Loucy (cell line): ENCODE measurements around the gene NDUFS4.

ENCODE experiments used
- H2AFZ ChIP-seq: fragments of 200-600 bp; sonication (generic); 2 replicates; pipeline ENCODE4 v1.6.0; 2016; ENCODE audit warnings: antibody characterized with exemption, mild to moderate bottlenecking, low read length, moderate library complexity
- H3F3A ChIP-seq: fragments of 200-600 bp; 2 replicates; pipeline ENCODE4 v1.6.0; 2016; ENCODE audit warnings: antibody characterized with exemption, low read depth, mild to moderate bottlenecking
- H3K27me3 ChIP-seq: fragments of 200-600 bp; sonication (generic); 2 replicates; pipeline ENCODE4 v1.6.1; 2014; ENCODE audit warnings: low read length, mild to moderate bottlenecking; ENCODE audit not compliant: insufficient read depth, poor library complexity, severe bottlenecking
- H3K36me3 ChIP-seq: fragments of 200-600 bp; sonication (generic); 2 replicates; pipeline ENCODE4 v1.6.1; 2016; ENCODE audit warnings: low read length; ENCODE audit not compliant: insufficient read depth
- H3K4me1 ChIP-seq: fragments of 200-600 bp; sonication (generic); 2 replicates; pipeline ENCODE4 v1.5.1; 2014; ENCODE audit warnings: low read length, mild to moderate bottlenecking; ENCODE audit not compliant: insufficient read depth, poor library complexity, severe bottlenecking
- H3K4me2 ChIP-seq: fragments of 200-600 bp; sonication (generic); 2 replicates; pipeline ENCODE4 v1.6.0; 2014; ENCODE audit warnings: antibody characterized with exemption, low read length, low read depth, mild to moderate bottlenecking; ENCODE audit not compliant: poor library complexity, severe bottlenecking
- H3K4me3 ChIP-seq: fragments of 200-600 bp; sonication (generic); 2 replicates; pipeline ENCODE4 v1.5.1; 2014; ENCODE audit warnings: low read length, mild to moderate bottlenecking, mixed read lengths; ENCODE audit not compliant: poor library complexity, severe bottlenecking
- H3K79me2 ChIP-seq: fragments of 200-600 bp; sonication (generic); 2 replicates; pipeline ENCODE4 v1.6.1; 2014; ENCODE audit warnings: low read length; ENCODE audit not compliant: insufficient read depth
- H3K9ac ChIP-seq: fragments of 200-600 bp; sonication (generic); 2 replicates; pipeline ENCODE4 v1.6.0; 2014; ENCODE audit warnings: mild to moderate bottlenecking, low read depth, low read length, moderate library complexity; ENCODE audit not compliant: poor library complexity, severe bottlenecking
- H3K9me2 ChIP-seq: fragments of 200-600 bp; sonication (generic); replicated peaks from 2 replicates; pipeline ENCODE4 v1.6.1; 2016; ENCODE audit warnings: low read depth, low read length, mixed read lengths
- H3K9me3 ChIP-seq: fragments of 200-600 bp; sonication (generic); 2 replicates; pipeline ENCODE4 v1.6.1; 2014; ENCODE audit warnings: mild to moderate bottlenecking, antibody characterized with exemption, low read length, low read depth; ENCODE audit not compliant: insufficient read depth
- H4K20me1 ChIP-seq: fragments of 200-600 bp; sonication (generic); 2 replicates; pipeline ENCODE4 v1.6.0; 2014; ENCODE audit warnings: antibody characterized with exemption, low read length, mild to moderate bottlenecking; ENCODE audit not compliant: insufficient read depth, poor library complexity, severe bottlenecking
- EZH2phosphoT487 ChIP-seq: fragments of 200-600 bp; IDR thresholded peaks from 2 replicates; pipeline ENCODE4 v1.6.1; 2018; ENCODE audit warnings: antibody characterized with exemption, mild to moderate bottlenecking, moderate library complexity, borderline replicate concordance
- TF ChIP-seq, protein P1 (sequence below): fragments of 200-600 bp; sonication (generic); conservative IDR thresholded peaks from 2 replicates; pipeline ENCODE4 v1.5.1; 2014; ENCODE audit warnings: mild to moderate bottlenecking, antibody characterized with exemption, low read length

NDUFS4 gene

DNA sequence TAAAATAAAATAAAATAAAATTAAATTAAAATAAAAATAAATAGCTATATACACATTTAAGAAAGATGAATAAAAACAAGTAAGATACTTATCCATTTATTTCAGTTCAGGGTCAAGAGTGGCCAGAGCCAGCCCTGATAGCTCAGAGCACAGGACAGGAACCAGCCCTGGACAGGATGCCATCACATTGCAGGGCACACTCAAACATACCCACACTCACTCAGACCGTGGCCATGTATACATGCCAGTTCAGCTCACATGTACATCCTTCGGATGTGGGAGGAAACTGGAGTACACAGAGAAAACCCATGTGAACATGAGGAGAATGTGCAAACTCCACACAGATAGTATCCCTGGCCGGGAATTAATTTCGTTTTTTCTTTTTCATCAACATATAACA, 21.8 kb downstream of the NDUFS4 start:
- no peak for TF ChIP-seq EZH2phosphoT487
- TF ChIP-seq, protein P1, sequence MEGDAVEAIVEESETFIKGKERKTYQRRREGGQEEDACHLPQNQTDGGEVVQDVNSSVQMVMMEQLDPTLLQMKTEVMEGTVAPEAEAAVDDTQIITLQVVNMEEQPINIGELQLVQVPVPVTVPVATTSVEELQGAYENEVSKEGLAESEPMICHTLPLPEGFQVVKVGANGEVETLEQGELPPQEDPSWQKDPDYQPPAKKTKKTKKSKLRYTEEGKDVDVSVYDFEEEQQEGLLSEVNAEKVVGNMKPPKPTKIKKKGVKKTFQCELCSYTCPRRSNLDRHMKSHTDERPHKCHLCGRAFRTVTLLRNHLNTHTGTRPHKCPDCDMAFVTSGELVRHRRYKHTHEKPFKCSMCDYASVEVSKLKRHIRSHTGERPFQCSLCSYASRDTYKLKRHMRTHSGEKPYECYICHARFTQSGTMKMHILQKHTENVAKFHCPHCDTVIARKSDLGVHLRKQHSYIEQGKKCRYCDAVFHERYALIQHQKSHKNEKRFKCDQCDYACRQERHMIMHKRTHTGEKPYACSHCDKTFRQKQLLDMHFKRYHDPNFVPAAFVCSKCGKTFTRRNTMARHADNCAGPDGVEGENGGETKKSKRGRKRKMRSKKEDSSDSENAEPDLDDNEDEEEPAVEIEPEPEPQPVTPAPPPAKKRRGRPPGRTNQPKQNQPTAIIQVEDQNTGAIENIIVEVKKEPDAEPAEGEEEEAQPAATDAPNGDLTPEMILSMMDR, result no peak

DNA sequence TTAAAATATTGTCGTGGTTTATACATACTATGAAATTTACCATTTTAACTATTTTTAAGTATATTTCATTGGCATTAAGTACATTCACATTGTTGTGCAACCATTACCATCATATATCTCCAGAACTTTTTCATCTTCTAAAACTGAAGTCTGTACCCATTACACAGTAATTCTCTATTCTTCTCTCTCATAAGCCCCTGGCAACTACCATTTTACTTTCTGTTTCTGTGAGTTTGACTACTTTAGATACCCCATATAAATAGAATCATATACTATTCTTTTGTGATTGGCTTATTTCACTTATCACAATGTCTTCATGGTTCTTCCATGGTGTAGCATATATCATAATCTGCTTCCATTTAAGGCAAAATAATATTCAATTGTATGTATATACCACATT, 30.3 kb downstream of the NDUFS4 start:
- H3K9me2 ChIP-seq, result no peaks in the 10 kb centered on the region
- H3K79me2 ChIP-seq, result peaks cover 99% of the 10 kb centered on the region
- H3K4me2 ChIP-seq, result no peak overlapping the region

More for the DNA sequence above, 21.8 kb downstream of the NDUFS4 start:
- Histone ChIP-seq H3K9me2 (no peaks in the 10 kb centered on the region), H3K79me2 (peaks cover 95% of the 10 kb centered on the region), H3K4me2 (no peak overlapping the region), H3K4me3 (no peak overlapping the region), H3K36me3 (no peaks in the 10 kb centered on the region; the same call in 1 of the 2 replicates), H3K9ac (no peak overlapping the region), H2AFZ (no peak overlapping the region), H3F3A (no peaks in the 10 kb centered on the region), H3K9me3 (no peaks in the 10 kb centered on the region), H4K20me1 (peaks cover 20% of the 10 kb centered on the region), H3K27me3 (no peaks in the 10 kb centered on the region), H3K4me1 (no peaks in the 10 kb centered on the region)

GRCh38 chr5:53594419-53594818, 34.0 kb downstream of the NDUFS4 start:
- H2AFZ ChIP-seq, result no peak overlapping the region
- H3K9me2 ChIP-seq, result no peaks in the 10 kb centered on the region
- H3K27me3 ChIP-seq, result no peaks in the 10 kb centered on the region
- TF ChIP-seq, protein P1, result no peak
- TF ChIP-seq EZH2phosphoT487, result no peak
- no peak overlapping the region for H3K4me2 ChIP-seq
- no peaks in the 10 kb centered on the region for H3K9me3 ChIP-seq
- H3K4me1 ChIP-seq, result peaks cover 5% of the 10 kb centered on the region
- no peak overlapping the region for H3K4me3 ChIP-seq
- no peaks in the 10 kb centered on the region; the same call in 1 of the 2 replicates for H3K36me3 ChIP-seq
- peaks cover 21% of the 10 kb centered on the region for H4K20me1 ChIP-seq
- H3K9ac ChIP-seq, result no peak overlapping the region
- H3K79me2 ChIP-seq, result peaks cover 94% of the 10 kb centered on the region
- no peaks in the 10 kb centered on the region for H3F3A ChIP-seq

More for the DNA sequence above, 30.3 kb downstream of the NDUFS4 start:
- Histone ChIP-seq H3K4me3 (no peak overlapping the region), H3K9me3 (no peaks in the 10 kb centered on the region), H3F3A (no peaks in the 10 kb centered on the region), H2AFZ (no peak overlapping the region), H4K20me1 (peaks cover 15% of the 10 kb centered on the region), H3K4me1 (peaks cover 5% of the 10 kb centered on the region), H3K27me3 (no peaks in the 10 kb centered on the region), H3K9ac (no peak overlapping the region), H3K36me3 (no peaks in the 10 kb centered on the region)
- TF ChIP-seq, protein P1, result no peak
- TF ChIP-seq EZH2phosphoT487, result no peak
